HuH-7 (cell line): ENCODE measurements around the gene FANCD2.
"Not testable (repeated sequence)": the region's sequence is repeated elsewhere in the genome, so short reads cannot be mapped to it uniquely, and the experiment has no call there.

Source experiments
- DNase-seq: peaks from one replicate; pipeline ENCODE4 v3.0.0; 2011; ENCODE audit warnings: low spot score

Gene FANCD2

DNA sequence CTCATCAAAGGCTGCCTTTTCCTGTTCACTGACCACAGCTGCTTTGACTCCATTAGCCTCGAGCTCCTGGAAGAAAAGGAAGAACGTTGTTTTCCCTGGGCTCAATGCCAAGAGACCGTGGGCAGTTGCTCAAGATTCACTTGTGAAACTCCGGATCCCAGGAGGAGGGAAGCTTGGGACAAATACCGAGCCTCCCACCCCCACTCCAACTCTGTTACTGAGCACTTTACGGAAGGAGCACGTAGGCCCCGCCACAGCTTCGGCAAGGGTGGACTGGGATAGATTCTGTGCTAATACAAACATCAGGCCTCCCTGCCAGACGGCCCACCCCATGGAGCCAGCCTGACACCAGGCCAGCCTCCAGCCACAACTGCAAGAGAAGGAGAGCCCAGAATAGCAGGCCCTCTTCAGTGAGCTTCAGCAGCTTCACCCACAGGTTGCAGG is 10.8 kb upstream of the FANCD2 start:
- no peak for DNase-seq

DNA sequence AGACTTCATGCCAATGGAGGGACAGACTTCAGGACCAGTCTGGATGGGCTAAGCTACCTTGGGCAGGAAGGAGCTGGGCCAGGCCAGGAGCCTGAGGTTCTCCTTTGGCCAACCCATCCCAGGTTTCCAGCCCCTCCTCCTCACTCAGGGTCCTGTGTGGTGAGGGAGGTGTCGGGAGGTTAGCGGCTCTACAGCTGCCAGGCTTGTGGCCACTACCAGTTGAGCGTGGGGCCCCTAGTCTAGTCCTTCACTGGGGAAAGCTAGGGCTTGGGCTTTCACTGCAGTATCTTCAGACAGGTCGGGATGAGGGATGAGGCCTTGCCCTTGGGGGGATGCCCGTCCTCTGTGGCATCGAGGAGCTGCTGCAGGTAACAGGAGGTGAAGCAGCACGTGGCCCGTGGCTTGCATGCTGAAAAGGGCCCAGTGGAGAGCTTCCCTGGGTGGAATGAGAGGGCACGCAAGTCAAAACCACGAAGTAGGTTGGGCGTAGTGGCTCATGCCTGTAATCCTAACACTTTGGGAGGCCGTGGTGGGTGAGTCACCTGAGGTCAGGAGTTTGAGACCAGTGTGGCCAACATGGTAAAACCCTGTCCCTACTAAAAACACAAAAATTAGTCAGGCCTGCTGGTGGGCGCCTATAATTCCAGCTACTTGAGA is 8.5 kb upstream of the FANCD2 start:
- no peak for DNase-seq

DNA sequence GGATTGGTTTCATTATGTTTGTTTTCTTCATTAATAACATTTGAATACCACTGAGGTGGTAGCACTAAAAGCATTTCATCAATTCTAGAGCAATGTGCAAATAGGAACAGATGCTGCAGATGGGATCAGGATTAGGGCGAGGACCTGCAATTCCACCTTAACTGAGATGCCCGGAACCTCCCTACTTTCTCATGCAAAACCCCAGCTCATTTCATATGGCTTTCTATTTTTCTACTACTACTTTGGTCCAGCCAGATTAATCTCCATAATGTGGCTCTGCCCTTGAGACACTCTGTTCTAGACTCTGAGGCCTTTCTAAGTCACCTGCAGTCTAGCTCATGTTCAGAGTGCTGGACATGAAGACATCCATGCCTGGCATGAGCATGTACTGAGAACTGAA is 7.4 kb upstream of the FANCD2 start:
- not testable (repeated sequence) for DNase-seq

DNA sequence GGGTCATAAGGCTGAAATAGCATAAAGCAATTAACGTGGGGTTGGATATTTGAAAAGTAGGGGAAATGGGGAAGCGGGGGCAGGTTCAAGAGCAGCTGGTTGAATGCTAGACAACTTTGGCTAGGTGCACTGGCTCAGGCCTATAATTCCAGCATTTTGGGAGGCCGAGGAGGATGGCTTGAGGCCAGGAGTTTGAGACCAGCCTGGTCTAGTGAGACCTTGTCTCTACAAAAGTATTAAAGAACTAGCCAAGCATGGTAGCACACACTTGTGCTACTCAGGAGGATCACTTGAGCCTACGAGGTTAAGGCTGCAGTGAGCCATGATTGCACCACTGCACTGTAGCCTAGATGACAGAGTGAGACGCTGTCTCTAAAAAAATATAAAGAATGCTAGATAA is 6.9 kb upstream of the FANCD2 start:
- no peak for DNase-seq

DNA sequence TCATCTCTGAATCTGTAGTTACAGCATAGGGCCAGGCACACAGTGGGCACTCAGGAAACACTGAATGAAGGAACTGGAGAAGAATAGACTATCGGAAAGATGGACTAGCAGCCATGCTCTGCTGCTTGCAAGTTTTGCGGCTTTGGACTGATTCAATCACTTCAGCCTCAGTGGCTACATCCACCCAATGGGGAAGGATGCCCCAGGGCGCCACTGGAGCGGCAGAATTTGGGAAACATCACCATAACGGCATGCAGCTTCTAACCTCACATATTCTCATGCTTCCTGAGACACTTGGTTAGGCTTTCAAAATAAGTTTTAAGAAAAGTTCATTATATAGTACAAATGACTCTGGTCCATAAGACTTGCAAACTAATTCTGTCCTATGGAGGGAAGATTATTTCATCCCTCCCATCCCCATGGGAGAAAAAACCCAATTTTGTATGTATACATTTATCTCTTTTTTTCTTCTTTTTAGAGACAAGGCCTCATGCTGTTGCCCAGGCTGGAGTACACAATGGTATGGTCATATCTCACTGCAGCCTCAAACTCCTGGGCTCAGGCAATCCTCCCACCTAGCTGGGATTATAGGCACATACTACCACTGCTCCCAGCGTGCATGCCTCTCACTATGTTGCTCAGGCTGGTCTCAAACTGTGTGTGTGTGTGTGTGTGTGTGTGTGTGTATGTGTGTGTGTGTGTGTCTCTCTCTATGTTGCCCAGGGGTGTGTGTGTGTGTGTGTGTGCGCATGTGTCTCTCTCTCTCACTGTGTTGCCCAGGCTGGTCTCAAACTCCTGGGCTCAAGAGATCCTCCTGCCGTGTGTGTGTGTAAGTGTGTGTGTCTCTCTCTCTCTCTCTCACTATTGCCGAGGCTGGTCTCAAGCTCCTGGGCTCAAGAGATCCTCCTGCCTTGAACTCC is 4.1 kb upstream of the FANCD2 start:
- DNase-seq, result no peak

DNA sequence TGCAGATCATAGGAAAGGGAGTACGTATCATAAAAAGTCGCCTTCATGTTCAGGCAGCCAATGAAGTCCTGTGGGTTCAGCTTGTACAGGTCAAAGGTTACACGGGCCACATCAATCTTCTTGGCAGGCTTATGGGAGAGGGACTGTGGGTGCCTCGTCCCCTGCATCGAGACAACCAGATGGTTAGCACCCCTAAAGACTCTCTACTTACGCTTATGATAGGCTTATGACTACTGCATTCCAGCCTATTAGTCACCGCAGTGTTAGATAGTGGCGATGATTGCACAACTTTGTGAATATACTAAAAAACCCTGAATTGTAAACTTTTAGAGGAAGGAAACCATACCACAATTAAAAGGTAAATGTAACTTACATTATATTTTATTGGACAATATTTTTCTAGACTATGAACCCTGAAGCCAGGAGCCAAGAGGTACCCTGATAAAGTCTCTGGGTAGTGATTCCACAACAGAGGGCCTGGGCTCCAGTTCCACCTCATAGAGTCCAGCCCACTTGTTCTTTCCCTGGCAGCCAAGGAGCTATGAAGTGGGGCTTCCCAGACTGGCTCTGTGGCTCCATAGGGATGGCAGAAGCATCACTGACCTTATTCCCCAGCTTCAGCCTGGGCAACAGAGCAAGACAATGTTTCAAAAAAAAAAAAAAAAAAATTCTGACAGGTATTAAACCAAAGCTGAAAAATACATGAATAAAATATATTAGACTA is 2.5 kb upstream of the FANCD2 start:
- DNase-seq, result no peak

DNA sequence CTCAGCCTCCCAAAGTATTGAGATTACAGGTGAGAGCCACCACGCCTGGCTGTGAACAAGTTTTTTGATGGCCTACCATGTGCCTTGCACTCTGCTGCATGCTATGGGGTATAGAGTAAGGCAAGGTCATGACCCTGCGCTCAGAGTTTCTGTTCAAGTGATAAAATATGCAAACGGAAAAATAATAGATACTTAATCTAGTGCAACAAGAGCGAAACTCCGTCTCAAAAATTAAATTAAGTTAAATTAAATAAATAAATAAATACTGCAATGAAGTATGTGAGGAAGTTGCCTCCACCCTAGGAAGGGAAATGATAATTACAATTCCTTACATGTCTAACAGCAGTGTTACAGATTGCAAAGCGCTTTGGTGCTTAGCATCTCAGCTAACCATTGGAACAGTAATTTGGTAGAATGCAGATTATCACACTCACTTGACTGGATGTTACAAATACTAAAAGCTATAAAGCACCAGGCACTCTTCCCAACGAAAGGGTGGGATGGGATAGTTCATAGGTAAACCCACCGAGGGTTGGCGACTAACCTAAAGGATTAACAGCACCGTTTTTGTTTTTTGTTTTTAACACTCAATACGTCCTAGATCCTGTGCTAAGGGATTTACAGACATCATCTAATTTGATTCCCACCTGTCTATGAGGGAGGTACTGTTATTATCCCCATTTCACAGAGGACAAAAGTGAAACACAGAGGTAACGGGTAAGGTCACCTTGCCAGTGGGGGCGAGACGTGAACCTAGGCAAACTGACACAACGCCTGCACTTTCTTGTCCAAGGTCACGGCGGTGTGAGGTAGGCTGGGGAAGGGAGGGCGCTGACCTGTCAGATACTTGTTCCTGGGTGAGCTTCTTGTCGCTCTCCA is 793 bp upstream of the FANCD2 start:
- no peak for DNase-seq

DNA sequence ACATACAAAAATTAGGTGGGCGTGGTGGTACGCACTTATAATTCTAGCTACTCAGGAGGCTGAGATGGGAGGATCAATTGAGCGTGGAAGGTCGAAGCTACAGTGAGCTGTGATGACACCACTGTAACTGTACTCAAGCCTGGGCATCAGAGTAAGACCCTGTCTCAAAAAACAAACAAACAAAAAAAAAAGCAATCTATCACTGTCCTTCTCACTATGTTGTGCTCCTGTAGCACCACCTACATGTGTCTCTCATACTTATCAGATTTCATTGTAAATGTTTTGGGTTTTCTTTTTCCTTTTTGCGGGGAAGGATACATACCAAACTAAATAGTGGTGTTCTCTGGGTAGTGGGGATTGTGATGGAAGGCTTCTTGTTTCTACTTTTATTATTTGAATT is 14.8 kb downstream of the FANCD2 start:
- DNase-seq, result no peak

DNA sequence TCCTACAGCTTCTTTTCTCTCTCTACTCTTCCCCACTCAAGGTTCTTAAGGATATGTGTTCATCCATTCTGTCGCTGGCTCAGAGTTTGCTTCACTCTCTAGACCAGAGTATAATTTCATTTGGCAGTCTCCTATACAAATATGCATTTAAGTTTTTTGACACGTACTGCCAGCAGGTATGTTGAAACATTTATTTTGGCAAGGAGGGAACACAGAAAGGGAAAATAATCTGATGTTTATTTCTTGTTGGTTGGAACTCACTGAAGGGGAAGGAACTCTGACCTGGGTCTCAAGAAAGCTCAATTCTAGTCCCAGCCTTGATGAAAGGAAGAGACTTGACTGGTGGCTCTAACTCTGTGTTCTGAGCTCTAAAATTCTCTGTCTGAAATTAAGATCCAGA is 21.6 kb downstream of the FANCD2 start:
- DNase-seq, result no peak

DNA sequence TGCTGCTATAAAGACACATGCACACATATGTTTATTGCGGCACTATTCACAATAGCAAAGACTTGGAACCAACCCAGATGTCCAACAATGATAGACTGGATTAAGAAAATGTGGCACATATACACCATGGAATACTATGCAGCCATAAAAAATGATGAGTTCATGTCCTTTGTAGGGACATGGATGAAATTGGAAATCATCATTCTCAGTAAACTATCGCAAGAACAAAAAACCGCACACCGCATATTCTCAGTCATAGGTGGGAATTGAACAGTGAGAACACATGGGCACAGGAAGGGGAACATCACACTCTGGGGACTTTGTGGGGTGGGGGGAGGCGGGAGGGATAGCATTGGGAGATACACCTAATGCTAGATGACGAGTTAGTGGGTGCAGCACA is 26.8 kb downstream of the FANCD2 start:
- DNase-seq, result not testable (repeated sequence)

DNA sequence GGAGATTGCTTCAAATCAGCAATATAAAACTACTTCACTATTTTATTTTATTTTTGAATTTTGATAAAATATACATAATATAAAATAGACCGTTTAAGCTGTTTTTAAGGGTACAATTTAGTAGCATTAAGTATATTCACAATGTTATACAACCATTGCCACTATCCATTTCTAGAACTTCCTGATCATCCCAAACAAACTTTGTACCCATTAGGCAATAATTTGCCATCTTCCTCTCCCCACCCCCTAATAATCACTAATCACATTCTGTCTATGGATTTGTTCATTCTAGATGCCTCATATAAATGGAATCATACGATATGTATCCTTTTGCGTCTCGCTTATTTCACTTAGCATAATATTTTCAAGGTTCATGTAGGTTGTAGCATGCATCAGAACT is 28.9 kb downstream of the FANCD2 start:
- no peak for DNase-seq

DNA sequence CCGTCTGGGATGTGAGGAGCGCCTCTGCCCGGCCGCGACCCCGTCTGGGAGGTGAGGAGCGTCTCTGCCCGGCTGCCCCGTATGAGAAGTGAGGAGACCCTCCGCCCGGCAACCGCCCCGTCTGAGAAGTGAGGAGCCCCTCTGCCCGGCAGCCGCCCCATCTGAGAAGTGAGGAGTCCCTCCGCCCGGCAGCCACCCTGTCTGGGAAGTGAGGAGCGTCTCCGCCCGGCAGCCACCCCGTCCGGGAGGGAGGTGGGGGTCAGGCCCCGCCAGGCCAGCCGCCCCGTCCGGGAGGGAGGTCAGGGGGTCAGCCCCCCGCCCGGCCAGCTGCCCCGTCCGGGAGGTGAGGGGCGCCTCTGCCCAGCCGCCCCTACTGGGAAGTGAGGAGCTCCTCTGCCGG is 43.8 kb downstream of the FANCD2 start:
- DNase-seq, result not testable (repeated sequence)

DNA sequence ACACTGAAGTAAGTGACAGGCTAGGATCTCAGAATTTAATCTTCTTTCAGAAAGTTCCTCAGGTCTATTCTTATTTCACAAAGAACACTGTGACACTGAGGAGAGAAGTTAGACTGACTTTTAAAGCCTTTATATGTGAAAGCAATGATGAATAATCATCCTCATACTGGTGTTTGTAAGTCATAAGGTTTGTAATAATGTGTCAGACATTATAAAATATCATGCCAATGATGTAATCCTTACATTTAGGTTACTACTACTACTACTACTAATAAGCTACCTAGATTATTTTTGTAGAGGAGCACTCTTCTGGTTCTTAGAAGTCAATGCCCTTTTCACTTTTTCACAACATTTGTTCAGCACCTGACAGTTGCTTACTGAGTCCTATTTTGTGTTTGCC is 48.4 kb downstream of the FANCD2 start:
- DNase-seq, result no peak

DNA sequence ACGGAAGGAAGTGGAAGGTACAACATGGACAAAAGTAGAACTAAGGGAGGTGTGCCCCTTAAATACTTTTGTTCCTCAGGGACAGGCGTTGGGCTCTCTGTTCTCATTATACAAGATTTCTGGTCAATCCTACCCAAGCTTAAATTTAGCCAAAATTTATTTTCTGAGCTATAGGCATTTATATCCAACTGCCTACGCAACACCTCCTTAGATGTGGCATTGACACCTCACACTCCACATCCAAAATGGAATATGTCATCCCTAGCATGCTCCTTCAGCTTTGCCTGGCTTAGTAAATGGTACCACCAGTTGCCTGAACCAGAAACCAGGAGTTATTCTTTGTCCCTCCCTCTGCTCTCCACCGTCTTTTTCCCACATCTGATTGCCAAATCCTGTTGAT is 55.6 kb downstream of the FANCD2 start:
- no peak for DNase-seq

DNA sequence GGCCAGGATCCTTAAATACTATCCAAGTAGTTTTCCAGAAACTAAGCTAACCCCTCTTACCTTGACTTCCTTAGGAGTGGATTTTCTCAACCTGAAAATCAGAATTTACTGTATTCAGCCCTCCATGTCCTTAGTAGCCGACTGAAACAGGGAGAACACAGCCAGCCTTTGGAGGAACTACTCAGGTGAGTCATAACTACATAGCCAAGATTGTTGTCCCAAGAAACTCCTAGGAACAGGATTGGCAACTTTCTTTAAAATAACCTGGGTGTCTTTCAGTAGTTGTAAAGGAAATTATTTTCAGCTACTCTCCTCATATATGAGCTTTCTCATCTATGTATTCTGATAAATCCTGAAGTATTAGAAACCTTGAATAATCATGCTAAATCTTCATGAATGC is 59.5 kb downstream of the FANCD2 start:
- DNase-seq, result no peak

DNA sequence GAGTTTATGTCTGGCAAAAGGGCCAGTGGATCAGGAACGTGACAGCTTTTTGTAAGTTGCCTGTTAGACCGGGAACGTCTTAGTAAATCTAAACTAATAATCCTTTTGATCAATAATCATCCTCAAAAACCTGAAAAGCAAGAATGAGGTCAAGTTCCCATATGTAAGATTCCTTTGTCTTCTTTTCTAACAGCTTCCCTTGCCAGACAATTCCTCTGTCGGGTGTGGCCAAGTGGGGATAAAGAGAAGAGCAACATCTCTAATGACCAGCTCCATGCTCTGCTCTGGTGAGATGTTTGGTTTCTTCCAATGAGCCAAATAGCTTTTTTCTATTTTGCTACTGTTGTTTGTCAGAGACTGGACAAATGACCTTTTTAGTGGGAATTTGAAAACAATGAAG is 62.0 kb downstream of the FANCD2 start:
- DNase-seq, result no peak

DNA sequence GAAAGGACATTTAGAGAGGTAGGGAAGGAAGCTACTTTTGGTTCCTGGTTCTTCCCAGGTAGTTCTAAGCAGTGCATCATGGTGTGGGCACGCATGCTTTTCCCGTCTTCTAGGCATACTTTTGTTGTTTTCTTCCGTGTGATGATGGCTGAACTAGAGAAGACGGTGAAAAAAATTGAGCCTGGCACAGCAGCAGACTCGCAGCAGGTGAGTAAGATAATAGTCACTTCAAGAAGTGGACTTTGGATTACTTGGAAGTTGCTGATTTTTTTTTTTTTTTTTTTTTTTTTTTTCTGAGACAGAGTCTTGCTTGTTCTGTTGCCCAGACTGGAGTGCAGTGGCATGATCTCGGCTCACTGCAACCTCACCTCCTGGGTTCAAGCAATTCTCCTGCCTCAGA is 63.9 kb downstream of the FANCD2 start:
- no peak for DNase-seq

DNA sequence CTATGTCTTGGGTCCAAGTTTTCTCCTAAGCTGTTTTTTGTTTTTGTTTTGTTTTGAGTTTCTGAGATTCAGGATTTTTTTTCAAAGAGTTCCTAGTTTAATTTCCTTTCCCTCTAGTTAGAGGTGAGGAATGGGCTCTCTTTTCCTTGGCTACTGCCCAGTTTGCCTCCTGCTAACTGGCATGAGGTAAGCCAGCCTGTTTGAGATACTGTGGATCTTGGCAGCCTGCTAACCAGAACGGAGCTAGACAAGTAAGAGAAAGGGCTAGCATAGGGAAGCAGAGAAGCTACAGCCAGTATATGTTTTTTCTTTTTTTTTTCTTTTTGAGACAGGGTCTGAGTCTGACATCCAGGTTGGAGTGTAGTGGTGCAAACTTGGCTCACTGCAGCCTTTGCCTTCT is 64.5 kb downstream of the FANCD2 start:
- not testable (repeated sequence) for DNase-seq

DNA sequence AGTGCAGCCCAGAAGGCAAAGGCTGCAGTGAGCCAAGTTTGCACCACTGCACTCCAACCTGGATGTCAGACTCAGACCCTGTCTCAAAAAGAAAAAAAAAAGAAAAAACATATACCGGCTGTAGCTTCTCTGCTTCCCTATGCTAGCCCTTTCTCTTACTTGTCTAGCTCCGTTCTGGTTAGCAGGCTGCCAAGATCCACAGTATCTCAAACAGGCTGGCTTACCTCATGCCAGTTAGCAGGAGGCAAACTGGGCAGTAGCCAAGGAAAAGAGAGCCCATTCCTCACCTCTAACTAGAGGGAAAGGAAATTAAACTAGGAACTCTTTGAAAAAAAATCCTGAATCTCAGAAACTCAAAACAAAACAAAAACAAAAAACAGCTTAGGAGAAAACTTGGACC is 65.2 kb downstream of the FANCD2 start:
- not testable (repeated sequence) for DNase-seq

DNA sequence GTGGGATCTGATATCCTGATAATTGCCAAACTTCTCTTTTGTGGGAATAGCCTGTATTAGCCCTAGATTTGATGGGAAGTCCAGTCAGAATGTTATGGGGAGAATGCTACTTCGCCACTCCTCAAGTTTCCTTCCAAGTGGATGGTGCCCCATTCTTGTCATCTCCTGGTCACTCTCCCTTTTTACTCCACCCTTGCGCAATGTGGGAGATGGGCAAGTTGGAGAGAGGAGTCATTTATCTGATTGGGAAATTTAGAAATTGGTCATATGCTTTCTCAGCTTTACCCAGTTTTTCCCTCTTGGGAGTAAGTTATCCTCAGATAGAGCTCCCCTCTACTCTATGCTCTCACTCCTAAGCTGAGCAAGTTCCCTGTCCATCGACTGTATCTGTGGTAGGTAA is 67.4 kb downstream of the FANCD2 start:
- no peak for DNase-seq

DNA sequence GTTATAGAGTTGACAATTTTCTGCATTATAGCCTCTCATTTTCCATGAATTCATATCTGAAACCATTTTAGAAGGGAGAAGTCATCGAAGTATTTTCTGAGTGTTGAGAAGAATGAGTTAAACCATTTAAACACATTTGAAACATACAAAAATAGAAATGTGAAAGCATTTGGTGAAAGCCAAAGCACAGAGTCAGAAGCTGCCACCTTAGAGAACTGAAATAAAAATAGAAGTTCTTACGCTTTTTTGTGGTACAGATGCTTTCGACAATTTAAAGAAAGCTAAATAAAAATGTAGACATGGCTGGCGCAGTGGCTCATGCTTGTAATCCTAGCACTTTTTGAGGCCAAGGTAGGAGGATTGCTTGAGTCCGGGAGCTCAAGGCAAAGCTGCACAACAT is 72.8 kb downstream of the FANCD2 start:
- no peak for DNase-seq

DNA sequence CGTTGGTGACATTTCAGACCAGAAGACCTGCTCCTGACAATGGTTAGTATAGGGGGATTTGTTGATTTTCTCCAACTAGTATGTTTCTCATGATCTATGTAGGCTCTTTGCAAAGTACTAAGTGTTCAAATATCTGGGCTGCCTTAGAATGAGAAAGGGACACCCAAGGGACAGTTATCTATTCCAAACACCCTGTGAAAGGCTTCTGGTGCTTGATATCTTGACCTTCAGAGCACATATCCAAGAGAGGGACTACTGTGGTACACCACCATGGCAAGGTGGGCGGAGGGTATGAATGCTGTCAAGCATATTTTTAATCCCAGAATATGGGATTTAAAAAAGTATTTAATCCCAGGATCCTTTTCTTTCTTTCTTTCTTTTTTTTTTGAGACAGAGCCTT is 80.7 kb downstream of the FANCD2 start:
- DNase-seq, result no peak
